H1 (cell line): ENCODE results near the gene GFOD1. TPM values are rescaled to one million over a fixed set of nuclear protein-coding genes. Genes with fewer than 3 reads are reported as not detected.

Experiments used
- CTCF ChIA-PET: fragments of 300-600 bp; sonication (Branson Sonifier 250); formaldehyde crosslinking; loops from one replicate; lab custom pipeline; 2021; ENCODE audit not compliant: partially characterized antibody; lab: Charles Lee
- POLR2A ChIA-PET: fragments of 300-600 bp; sonication (Branson Sonifier 250); formaldehyde crosslinking; loops from one replicate; lab custom pipeline; 2021; ENCODE audit warnings: inconsistent platforms; ENCODE audit not compliant: partially characterized antibody; lab: Charles Lee
- DNase-seq, 2 experiments: peaks; one replicate each; pipeline versions ENCODE4 v3.0.0 to v3.0.0-alpha.2; 2010 to 2022; ENCODE audit warnings: low spot score in 2 of 2, low read depth in 1 of 2, mixed read lengths in 1 of 2
- FAIRE-seq: peaks from 2 replicates; lab custom pipeline; 2011; peaks lifted over from hg19 to GRCh38; lab: Jason Lieb, UNC
- H2AFZ ChIP-seq: 2 replicates; pipeline ENCODE4 v1.8.1; 2012; ENCODE audit warnings: low read length, inconsistent platforms
- H2AK5ac ChIP-seq: 2 replicates; pipeline ENCODE4 v1.6.1; 2013; ENCODE audit warnings: low read depth, low read length
- H2BK120ac ChIP-seq: replicated peaks from 2 replicates; pipeline ENCODE3; 2013; ENCODE audit warnings: low read depth, low read length, inconsistent platforms
- H2BK12ac ChIP-seq: 2 replicates; pipeline ENCODE4 v1.6.1; 2013; ENCODE audit warnings: low read depth, low read length
- H2BK15ac ChIP-seq: 2 replicates; pipeline ENCODE4 v1.6.1; 2013; ENCODE audit warnings: low read length
- H2BK20ac ChIP-seq: 2 replicates; pipeline ENCODE4 v1.6.1; 2013; ENCODE audit warnings: low read length
- H2BK5ac ChIP-seq: 2 replicates; pipeline ENCODE4 v1.6.1; 2013; ENCODE audit warnings: low read depth, low read length
- H3K14ac ChIP-seq: 2 replicates; pipeline ENCODE4 v1.6.1; 2013; ENCODE audit warnings: inconsistent platforms; ENCODE audit not compliant: insufficient read length
- H3K18ac ChIP-seq: 2 replicates; pipeline ENCODE4 v1.6.1; 2013; ENCODE audit warnings: low read length; ENCODE audit errors: extremely low read depth
- H3K23ac ChIP-seq: 2 replicates; pipeline ENCODE4 v1.6.1; 2013; ENCODE audit warnings: inconsistent platforms; ENCODE audit not compliant: insufficient read length
- H3K23me2 ChIP-seq: 2 replicates; pipeline ENCODE4 v1.6.1; 2013; ENCODE audit warnings: low read depth, low read length
- H3K27ac ChIP-seq: 2 replicates; pipeline ENCODE4 v1.6.1; 2011; ENCODE audit warnings: low read depth, low read length, inconsistent platforms
- H3K27me3 ChIP-seq, 4 experiments: replicated peaks in 1 of 4; 1 replicate in 1 of 4; 2 replicates in 3 of 4; pipeline versions ENCODE4 v1.6.1 to v1.8.1; 2011 to 2013; ENCODE audit warnings: low read length in 3 of 4, mild to moderate bottlenecking in 3 of 4, inconsistent platforms in 2 of 4, mixed read lengths in 2 of 4, moderate library complexity in 1 of 4; ENCODE audit not compliant: control insufficient read depth in 3 of 4, insufficient read depth in 3 of 4; ENCODE audit errors: extremely low read depth in 1 of 4
- H3K36me3 ChIP-seq, 4 experiments: 2 replicates each; pipeline versions ENCODE4 v1.6.1 to v1.8.1; 2011 to 2013; ENCODE audit warnings: mild to moderate bottlenecking in 4 of 4, low read length in 3 of 4, moderate library complexity in 2 of 4, control low read depth in 1 of 4, inconsistent platforms in 1 of 4; ENCODE audit not compliant: insufficient read depth in 4 of 4, control insufficient read depth in 2 of 4
- H3K4ac ChIP-seq: replicated peaks from 2 replicates; pipeline ENCODE3; 2013; ENCODE audit warnings: low read length, low read depth, mixed read lengths, inconsistent platforms; ENCODE audit not compliant: insufficient read length
- H3K4me1 ChIP-seq, 4 experiments: replicated peaks in 1 of 4; 1 replicate in 1 of 4; 2 replicates in 3 of 4; pipeline versions ENCODE4 v1.6.1 to v1.8.1; 2011 to 2013; ENCODE audit warnings: low read length in 3 of 4, inconsistent platforms in 2 of 4, mixed read lengths in 1 of 4; ENCODE audit not compliant: insufficient read depth in 4 of 4, control insufficient read depth in 3 of 4
- H3K4me2 ChIP-seq, 2 experiments: 2 replicates each; pipeline versions ENCODE4 v1.6.1 to v1.8.1; 2011 to 2013; ENCODE audit warnings: low read depth in 2 of 2, low read length in 2 of 2, control low read depth in 1 of 2, inconsistent platforms in 1 of 2, mild to moderate bottlenecking in 1 of 2; ENCODE audit not compliant: insufficient read depth in 1 of 2
- H3K4me3 ChIP-seq, 4 experiments: fragments of 200-600, 300-600 bp in 1 of 4; sonication (generic), shearing (Covaris generic), sonication (Bioruptor Twin) in 1 of 4; 2 replicates each; pipeline versions ENCODE4 v1.5.1 to v1.8.1; 2011 to 2016; ENCODE audit warnings: low read length in 4 of 4, low read depth in 3 of 4, control low read depth in 2 of 4, inconsistent platforms in 2 of 4, mild to moderate bottlenecking in 2 of 4, mixed read lengths in 1 of 4, moderate library complexity in 1 of 4; ENCODE audit not compliant: insufficient read depth in 2 of 4; ENCODE audit errors: extremely low read depth in 1 of 4
- H3K56ac ChIP-seq: replicated peaks from 2 replicates; pipeline ENCODE3; 2013; ENCODE audit warnings: low read depth, mild to moderate bottlenecking, mixed read lengths, low read length, inconsistent platforms; ENCODE audit not compliant: insufficient read length
- H3K79me1 ChIP-seq: 2 replicates; pipeline ENCODE4 v1.6.1; 2013; ENCODE audit warnings: low read depth, low read length, control low read depth
- H3K79me2 ChIP-seq, 2 experiments: 2 replicates each; pipeline versions ENCODE4 v1.6.1 to v1.8.1; 2012 to 2013; ENCODE audit warnings: low read length in 2 of 2, mild to moderate bottlenecking in 2 of 2, inconsistent platforms in 1 of 2; ENCODE audit not compliant: insufficient read depth in 2 of 2, control insufficient read depth in 1 of 2
- H3K9ac ChIP-seq, 4 experiments: replicated peaks in 1 of 4; 1 replicate in 1 of 4; 2 replicates in 3 of 4; pipeline versions ENCODE4 v1.6.1 to v1.8.1; 2011 to 2013; ENCODE audit warnings: low read depth in 3 of 4, low read length in 3 of 4, control low read depth in 2 of 4, mild to moderate bottlenecking in 2 of 4, moderate library complexity in 2 of 4, inconsistent platforms in 1 of 4; ENCODE audit errors: extremely low read depth in 1 of 4
- H3K9me3 ChIP-seq, 2 experiments: 2 replicates each; pipeline versions ENCODE4 v1.6.1 to v1.8.1; 2012 to 2013; ENCODE audit warnings: mild to moderate bottlenecking in 2 of 2, moderate library complexity in 2 of 2, control low read depth in 1 of 2, inconsistent platforms in 1 of 2, low read depth in 1 of 2, low read length in 1 of 2, mixed read lengths in 1 of 2; ENCODE audit not compliant: insufficient read depth in 2 of 2
- H4K20me1 ChIP-seq, 2 experiments: replicated peaks in 1 of 2; 2 replicates each; pipeline versions ENCODE3 to v1.8.1; 2011 to 2013; ENCODE audit warnings: inconsistent platforms in 2 of 2, low read length in 2 of 2, mild to moderate bottlenecking in 1 of 2; ENCODE audit not compliant: insufficient read depth in 2 of 2, control insufficient read depth in 1 of 2
- H4K5ac ChIP-seq: 2 replicates; pipeline ENCODE4 v1.6.1; 2013; ENCODE audit warnings: low read length, low read depth, mixed read lengths, inconsistent platforms; ENCODE audit not compliant: insufficient read length
- H4K8ac ChIP-seq: 2 replicates; pipeline ENCODE4 v1.8.0; 2013; ENCODE audit warnings: mild to moderate bottlenecking, moderate library complexity, low read length, inconsistent platforms; ENCODE audit not compliant: insufficient read depth; ENCODE audit errors: extremely low read depth
- H4K91ac ChIP-seq: replicated peaks from 2 replicates; pipeline ENCODE3; 2013; ENCODE audit warnings: low read length, mixed read lengths, inconsistent platforms; ENCODE audit not compliant: insufficient read length
- RAD21 ChIP-seq, 2 experiments: IDR thresholded peaks in 1 of 2; conservative IDR thresholded peaks in 1 of 2; 2 replicates each; pipeline ENCODE4 v1.6.1; 2011; ENCODE audit warnings: low read depth in 2 of 2, low read length in 2 of 2, improper control_type of control experiment in 1 of 2, inconsistent platforms in 1 of 2, mild to moderate bottlenecking in 1 of 2, moderate library complexity in 1 of 2
- SP4 ChIP-seq: IDR thresholded peaks from 2 replicates; pipeline ENCODE4 v1.6.1; 2012; ENCODE audit warnings: low read length, inconsistent platforms
- TCF12 ChIP-seq: IDR thresholded peaks from 2 replicates; pipeline ENCODE4 v1.6.1; 2011; ENCODE audit warnings: low read depth, mild to moderate bottlenecking, low read length
- WGBS, 2 experiments: shearing (Covaris generic) in 1 of 2; methylation state at CpG; one replicate each; pipeline versions ENCODE4 v1.1.6 to v1.1.7; 2013 to 2015; ENCODE audit warnings: low lambda C conversion rate in 2 of 2, mixed read lengths in 2 of 2, inconsistent platforms in 1 of 2, low coverage in 1 of 2, missing lambda C conversion rate in 1 of 2; ENCODE audit not compliant: insufficient replicate concordance in 2 of 2, insufficient coverage in 1 of 2, insufficient read length in 1 of 2; ENCODE audit errors: extremely low coverage in 1 of 2, missing lambda C conversion rate in 1 of 2; 5-methylcytosine and 5-hydroxymethylcytosine counted together
- polyA plus RNA-seq, 7 experiments: library from polyadenylated mRNA; depleted of rRNA in 3 of 7; stranded (reverse) in 5 of 7; unstranded in 2 of 7; fragments of >200 nt in 5 of 7; fragments of 200-250 nt in 2 of 7; gene quantifications; 1 replicate in 5 of 7; 2 replicates in 1 of 7; 4 replicates in 1 of 7; pipeline versions ENCODE4 v1.2.1 to v1.2.3, GENCODE V29; 2011 to 2013; ENCODE audit warnings: missing spikeins in 2 of 7, mixed read lengths in 2 of 7
- total RNA-seq: library from RNA; stranded (reverse); fragmentation: NEBNext Ultra II Directional; extraction: Animal tissue kit (Norgen Biotek cat#: 25700); gene quantifications from 2 replicates; pipeline ENCODE4 v1.2.1, GENCODE V29; 2021

GFOD1 gene
- total and polyA plus RNA-seq, 2 of the 8 experiments (the other 6 are each of a cell fraction or from before 2014, with no cell fraction given), result 2.5 to 8.8 TPM

DNA sequence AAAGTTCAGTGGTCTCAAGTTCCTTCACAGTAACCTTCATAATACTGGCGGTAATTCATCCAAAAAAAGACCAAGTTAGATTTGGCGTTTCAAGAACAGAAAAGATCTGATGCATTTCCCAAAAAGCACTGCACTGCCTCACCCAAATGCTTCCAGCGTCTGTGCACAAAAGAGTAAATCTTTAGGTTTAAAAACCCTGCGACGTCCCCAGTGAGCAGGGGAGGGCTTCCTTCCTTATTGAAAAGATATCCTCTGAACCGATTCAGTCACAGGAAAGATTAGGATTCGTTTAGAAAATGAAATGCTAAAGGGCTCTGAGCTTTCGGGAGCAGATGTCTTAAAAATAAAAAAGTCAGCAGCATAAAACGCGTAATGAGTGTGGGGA lies 159.7 kb downstream of the GFOD1 start:
- Histone ChIP-seq H2BK20ac (no peak overlapping the region), H2AK5ac (no peak overlapping the region), H3K18ac (0 out of 2 replicates have a peak overlapping the region, but pooled peaks have one; percentile 56), H3K56ac (no peak overlapping the region), H3K36me3 (peaks cover 0 to 32% (median 23%) of the 10 kb centered on the region in 4 experiments; a peak in 7 of 8 replicates), H3K23ac (no peak overlapping the region)
- FAIRE-seq, result no peak
- CTCF ChIA-PET, result interaction anchor here (1.2 kb wide), 1 partner anchor 287 kb away, joined by 5 read pairs; the partner anchor contains the start of gene NOL7
- TF ChIP-seq SP4 (no peak), RAD21 (IDR thresholded peaks at IDR 0.05 in 1 of 2, conservative IDR thresholded peaks at IDR 0.05 in 1 of 2; ENCODE audit: low read depth in 2 of 2, low read length in 2 of 2) (no peak), TCF12 (no peak)
- TF ChIP-seq, all 59 proteins: peak for 0
- H4K91ac ChIP-seq, result no peak overlapping the region
- H2BK120ac ChIP-seq, result no peak overlapping the region
- peak overlapping the region; percentile 55 to 82 (median 63) for H3K9ac ChIP-seq
- peak overlapping the region; percentile 76 to 89 for H3K4me2 ChIP-seq
- H2BK12ac ChIP-seq, result no peak overlapping the region
- no peak overlapping the region for H3K4ac ChIP-seq
- no peaks in the 10 kb centered on the region for H4K20me1 ChIP-seq
- peak overlapping the region; percentile 73 for H3K27ac ChIP-seq
- WGBS, 2 experiments, result 6% methylated on average over 10 of the region's 10 CpGs; no CpG with 5 or more reads in 1 of the 2 experiments
- no peaks in the 10 kb centered on the region for H3K79me1 ChIP-seq
- no peak overlapping the region for H4K5ac ChIP-seq
- peaks cover 10% of the 10 kb centered on the region for H3K23me2 ChIP-seq
- peaks cover 0 to 22% of the 10 kb centered on the region in 2 experiments; a peak in 3 of 4 replicates for H3K79me2 ChIP-seq
- H3K27me3 ChIP-seq, result no peaks in the 10 kb centered on the region
- DNase-seq, result no peak
- no peaks in the 10 kb centered on the region for H3K9me3 ChIP-seq
- peak overlapping the region; percentile 79; the same call in 1 of the 2 replicates for H2AFZ ChIP-seq
- no peak overlapping the region for H2BK15ac ChIP-seq
- H3K14ac ChIP-seq, result no peak overlapping the region
- no peak overlapping the region for H2BK5ac ChIP-seq
- peak overlapping the region; percentile 73 to 92 (median 90) for H3K4me3 ChIP-seq
- POLR2A ChIA-PET, result interaction anchor here (0.9 to 2.8 kb wide), 4 partner anchors 26 to 308 kb away, joined by 3 to 22 read pairs (median 4); partner anchors contain the start of gene NOL7
- no peaks in the 10 kb centered on the region; a peak in 1 of 7 replicates for H3K4me1 ChIP-seq
- no peak overlapping the region for H4K8ac ChIP-seq
